ENCODE measurements around the gene ENTPD2.

ENTPD2 gene

GRCh38 chr9:137053944-137054931, at the start of gene ENTPD2:
Gene ENTPD2, minus strand, starts transcription at chr9:137054061. Its CDS starts 64 bp downstream, at chr9:137053997.
- H3K4me1 ChIP-seq = peaks cover 15% of the 10 kb centered on the region; the same call in 1 of the 2 replicates
- no peak within 1 kb of the TSS for H3K27ac ChIP-seq
- peak within 1 kb of the TSS; percentile 37; the same call in 1 of the 2 replicates for H3K4me2 ChIP-seq

GRCh38 chr9:137103206-137103999, 49.5 kb upstream of the ENTPD2 start:
- H3K4me3 ChIP-seq = no peak overlapping the region
- no peak for TF ChIP-seq Cebpa-rat (IDR thresholded peaks at IDR 0.05)
- no peak overlapping the region for H3K9ac ChIP-seq
- H3K4me1 ChIP-seq = no peaks in the 10 kb centered on the region
- peaks cover 98% of the 10 kb centered on the region for H3K36me3 ChIP-seq
- no peaks in the 10 kb centered on the region for H3K27me3 ChIP-seq
- H3K9me3 ChIP-seq = peaks cover 34% of the 10 kb centered on the region
- no peak overlapping the region for H3K27ac ChIP-seq
- H3K4me2 ChIP-seq = no peak overlapping the region
- H4K20me1 ChIP-seq = peaks cover 34% of the 10 kb centered on the region

More at GRCh38 chr9:137053944-137054931, at the start of gene ENTPD2:
- H3K4me3 ChIP-seq = peak within 1 kb of the TSS; percentile 41; the same call in 1 of the 2 replicates
- no peaks in the 10 kb centered on the region for H3K36me3 ChIP-seq
- peaks cover 76% of the 10 kb centered on the region for H3K27me3 ChIP-seq
- no peak for TF ChIP-seq Cebpa-rat (IDR thresholded peaks at IDR 0.05)
- H4K20me1 ChIP-seq = peaks cover 62% of the 10 kb centered on the region
- H3K9me3 ChIP-seq = no peaks in the 10 kb centered on the region
- no peak within 1 kb of the TSS for H3K9ac ChIP-seq

DNA sequence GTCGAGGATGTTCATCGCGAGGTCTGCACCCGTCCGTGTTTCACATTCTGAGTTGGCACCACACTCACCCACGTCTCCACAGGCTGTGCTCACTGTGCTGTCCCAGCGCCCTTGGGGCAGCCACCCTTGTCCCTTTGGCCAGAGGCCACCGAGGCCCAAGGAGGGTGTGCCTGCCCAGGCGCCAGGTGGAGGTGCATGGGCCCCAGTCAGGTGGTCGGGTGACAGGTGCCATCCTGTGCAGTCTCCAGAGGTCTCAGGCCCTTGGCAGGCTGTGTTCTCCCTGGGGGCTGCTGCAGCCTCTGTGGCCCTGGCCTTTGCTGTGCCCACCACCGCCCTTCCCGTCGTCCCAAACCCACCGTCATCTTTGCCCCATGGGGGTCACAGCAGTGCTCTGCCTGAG, 45.4 kb upstream of the ENTPD2 start:
- Histone ChIP-seq H3K9ac (no peak overlapping the region), H3K4me2 (no peak overlapping the region), H3K36me3 (peaks cover 83% of the 10 kb centered on the region), H3K27me3 (no peaks in the 10 kb centered on the region), H3K4me3 (no peak overlapping the region), H3K9me3 (peaks cover 34% of the 10 kb centered on the region), H3K4me1 (peaks cover 29% of the 10 kb centered on the region), H3K27ac (no peak overlapping the region), H4K20me1 (0 out of 2 replicates have a peak, but pooled peaks cover 5% of the 10 kb centered on the region)
- no peak for TF ChIP-seq Cebpa-rat (IDR thresholded peaks at IDR 0.05)

DNA sequence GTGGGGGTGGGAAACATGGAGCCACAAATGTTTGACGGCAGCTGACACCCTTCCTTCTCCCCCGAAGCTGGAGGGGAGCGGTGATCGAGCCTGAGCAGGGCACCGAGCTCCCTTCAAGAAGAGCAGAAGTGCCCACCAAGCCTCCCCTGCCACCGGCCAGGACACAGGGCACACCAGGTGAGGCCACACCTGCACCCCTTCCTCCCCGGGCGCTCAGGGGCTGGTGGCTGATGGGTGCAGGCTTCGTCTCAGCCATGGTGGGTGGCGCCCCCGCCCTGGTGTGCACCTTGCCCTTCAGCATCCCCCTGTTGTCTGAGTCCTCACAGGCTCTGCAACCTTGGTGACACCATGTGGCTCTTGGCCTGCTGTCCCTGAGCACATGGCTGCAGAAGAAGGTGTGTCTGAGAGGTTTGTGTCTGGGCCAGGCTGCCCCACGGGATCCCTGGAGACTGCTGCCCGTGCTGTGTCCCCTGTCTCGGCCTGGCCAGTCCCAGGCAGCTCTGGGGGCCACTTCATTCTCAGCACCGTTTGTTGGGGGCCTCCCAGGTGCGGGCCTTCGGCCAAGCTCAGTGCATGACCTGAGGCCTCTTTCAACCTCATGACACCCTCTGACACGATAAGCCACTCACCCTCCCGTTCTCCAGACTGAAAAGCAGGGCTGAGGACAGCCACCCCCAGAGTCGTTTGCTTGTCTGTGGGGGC, 44.1 kb upstream of the ENTPD2 start:
- H3K4me3 ChIP-seq = no peak overlapping the region
- H3K4me2 ChIP-seq = no peak overlapping the region; the same call in 1 of the 2 replicates
- no peak overlapping the region for H3K27ac ChIP-seq
- no peak for TF ChIP-seq Cebpa-rat (IDR thresholded peaks at IDR 0.05)
- 0 out of 2 replicates have a peak, but pooled peaks cover 5% of the 10 kb centered on the region for H4K20me1 ChIP-seq
- H3K9ac ChIP-seq = no peak overlapping the region
- H3K27me3 ChIP-seq = no peaks in the 10 kb centered on the region
- peaks cover 29% of the 10 kb centered on the region for H3K4me1 ChIP-seq
- H3K36me3 ChIP-seq = peaks cover 76% of the 10 kb centered on the region
- H3K9me3 ChIP-seq = peaks cover 23% of the 10 kb centered on the region

GRCh38 chr9:137096785-137097546, 43.1 kb upstream of the ENTPD2 start:
- Histone ChIP-seq H3K4me2 (peak overlapping the region; percentile 80), H4K20me1 (0 out of 2 replicates have a peak, but pooled peaks cover 5% of the 10 kb centered on the region), H3K9ac (no peak overlapping the region), H3K4me1 (peaks cover 29% of the 10 kb centered on the region), H3K4me3 (no peak overlapping the region), H3K27ac (no peak overlapping the region), H3K9me3 (peaks cover 14% of the 10 kb centered on the region), H3K27me3 (no peaks in the 10 kb centered on the region), H3K36me3 (peaks cover 76% of the 10 kb centered on the region)
- TF ChIP-seq Cebpa-rat (IDR thresholded peaks at IDR 0.05) = no peak

GRCh38 chr9:137095664-137096517, 42.0 kb upstream of the ENTPD2 start:
- H3K4me2 ChIP-seq = peak overlapping the region; percentile 80

DNA sequence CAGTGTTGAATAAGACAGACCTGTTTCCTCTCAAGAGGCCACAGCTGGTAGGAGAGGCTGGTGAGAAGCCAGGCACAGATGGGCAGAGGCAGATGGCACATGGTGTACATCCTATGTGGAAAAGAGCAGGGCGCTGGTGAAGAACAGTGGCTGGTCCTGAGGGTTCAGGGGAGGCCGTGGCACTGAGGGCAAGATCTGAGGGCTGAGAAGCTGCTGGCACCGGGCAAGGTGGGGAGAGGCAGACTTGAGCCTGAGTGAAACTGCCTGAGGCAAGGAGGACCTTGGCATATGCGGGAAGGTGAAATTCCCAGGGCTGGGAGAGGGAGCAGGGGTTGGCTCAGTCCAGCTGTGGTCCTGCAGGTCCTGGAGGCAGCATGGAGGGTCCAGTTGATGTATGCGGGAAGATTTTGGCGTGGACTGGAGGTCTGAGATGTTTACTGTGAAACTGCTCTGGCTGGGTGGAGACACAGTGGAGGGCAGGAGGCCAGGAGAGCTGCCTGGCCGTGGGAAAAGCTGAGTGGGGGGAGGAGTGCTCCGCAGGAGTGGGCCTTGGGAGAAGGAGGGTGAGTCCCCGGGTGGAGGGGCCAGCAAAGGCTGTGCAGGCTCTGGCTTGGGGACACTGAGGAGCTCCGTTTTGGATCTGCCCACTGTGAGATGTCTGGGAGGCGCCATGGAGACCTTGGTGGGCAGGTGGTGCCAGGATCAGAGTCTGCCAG, 35.5 kb upstream of the ENTPD2 start:
- peak overlapping the region; percentile 65 for H3K9ac ChIP-seq
- H3K4me3 ChIP-seq = no peak overlapping the region
- peak overlapping the region; percentile 73 for H3K27ac ChIP-seq
- H3K27me3 ChIP-seq = no peaks in the 10 kb centered on the region
- H4K20me1 ChIP-seq = peaks cover 3% of the 10 kb centered on the region; the same call in 1 of the 2 replicates
- TF ChIP-seq Cebpa-rat (IDR thresholded peaks at IDR 0.05) = no peak
- H3K9me3 ChIP-seq = no peaks in the 10 kb centered on the region
- peaks cover 33% of the 10 kb centered on the region for H3K36me3 ChIP-seq
- peaks cover 60% of the 10 kb centered on the region for H3K4me1 ChIP-seq
- peak overlapping the region; percentile 98 for H3K4me2 ChIP-seq

More at GRCh38 chr9:137095664-137096517, 42.0 kb upstream of the ENTPD2 start:
- Histone ChIP-seq H3K9me3 (peaks cover 3% of the 10 kb centered on the region), H3K9ac (peak overlapping the region; percentile 52; the same call in 1 of the 2 replicates), H4K20me1 (0 out of 2 replicates have a peak, but pooled peaks cover 5% of the 10 kb centered on the region), H3K4me1 (peaks cover 29% of the 10 kb centered on the region), H3K4me3 (peak overlapping the region; percentile 37; the same call in 1 of the 2 replicates), H3K27me3 (no peaks in the 10 kb centered on the region), H3K36me3 (peaks cover 74% of the 10 kb centered on the region), H3K27ac (peak overlapping the region; percentile 58)
- no peak for TF ChIP-seq Cebpa-rat (IDR thresholded peaks at IDR 0.05)
